GM18502 (cell line): Measurements from ENCODE around the gene WNT7A.

ENCODE experiments used
- ATAC-seq: cut with Tn5 transposase; IDR thresholded peaks from one replicate; pipeline ENCODE4 v1.9.1; 2021; ENCODE audit warnings: mild to moderate bottlenecking; ENCODE audit not compliant: unreplicated experiment, poor library complexity

The WNT7A gene

GRCh38 chr3:13833506-13834257 is 46.2 kb downstream of the WNT7A start:
- ATAC-seq = no peak

GRCh38 chr3:13832130-13832529 is 47.7 kb downstream of the WNT7A start:
- no peak for ATAC-seq

GRCh38 chr3:13831386-13831996 is 48.4 kb downstream of the WNT7A start:
- ATAC-seq = no peak

GRCh38 chr3:13829311-13829710 is 50.6 kb downstream of the WNT7A start:
- no peak for ATAC-seq

- no peak for ATAC-seq
Observed at GRCh38 chr3:13828501-13829265, 51.2 kb downstream of the WNT7A start.

GRCh38 chr3:13827699-13828098 is 52.2 kb downstream of the WNT7A start:
- no peak for ATAC-seq

GRCh38 chr3:13827256-13827655 is 52.6 kb downstream of the WNT7A start:
- no peak for ATAC-seq

- ATAC-seq = no peak
Observed at GRCh38 chr3:13826672-13827071, 53.2 kb downstream of the WNT7A start.

GRCh38 chr3:13825821-13826220 is 54.0 kb downstream of the WNT7A start:
- no peak for ATAC-seq

GRCh38 chr3:13825311-13825579 is 54.6 kb downstream of the WNT7A start:
- ATAC-seq = no peak

- ATAC-seq = no peak
Observed at GRCh38 chr3:13824521-13825310, 55.2 kb downstream of the WNT7A start.

GRCh38 chr3:13823692-13824091 is 56.2 kb downstream of the WNT7A start:
- ATAC-seq = no peak

GRCh38 chr3:13822871-13823585 is 56.8 kb downstream of the WNT7A start:
- ATAC-seq = no peak

GRCh38 chr3:13822042-13822441 is 57.8 kb downstream of the WNT7A start:
- no peak for ATAC-seq

GRCh38 chr3:13821126-13821525 is 58.7 kb downstream of the WNT7A start:
- ATAC-seq = no peak

- ATAC-seq = no peak
Observed at GRCh38 chr3:13818919-13819318, 61.0 kb downstream of the WNT7A start.

GRCh38 chr3:13815088-13815683 is 64.7 kb downstream of the WNT7A start:
- no peak for ATAC-seq

- no peak for ATAC-seq
Observed at GRCh38 chr3:13812034-13812471, 67.8 kb downstream of the WNT7A start.

GRCh38 chr3:13811614-13812013 is 68.3 kb downstream of the WNT7A start:
- no peak for ATAC-seq

- ATAC-seq = no peak
Observed at GRCh38 chr3:13808550-13808949, 71.3 kb downstream of the WNT7A start.
